Fibroblast of upper back skin (primary cell): ENCODE results near the gene CSNK1A1L.

Experiments
- DNase-seq: peaks from one replicate; pipeline ENCODE4 v3.0.0-alpha.2; 2013

Gene CSNK1A1L

DNA sequence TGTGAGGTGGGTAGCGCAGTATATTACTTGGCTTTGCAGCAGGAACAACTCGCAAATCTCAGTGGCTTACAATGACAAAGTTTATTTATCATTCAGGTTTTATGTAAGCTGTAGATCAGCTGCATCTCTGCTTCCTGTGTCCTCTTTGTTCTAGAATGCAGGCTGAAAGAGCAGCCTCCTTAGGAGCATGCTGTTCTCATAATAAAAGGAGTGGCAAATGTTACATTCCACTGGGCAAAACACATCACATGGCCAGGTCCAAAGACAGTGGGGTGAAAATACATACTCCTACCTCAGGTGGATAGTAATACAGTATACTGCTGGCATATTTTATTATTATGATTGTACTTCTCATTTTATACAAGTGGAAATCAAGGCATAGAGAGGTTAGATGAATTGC is 1.2 kb upstream of the CSNK1A1L start:
- DNase-seq: no peak

DNA sequence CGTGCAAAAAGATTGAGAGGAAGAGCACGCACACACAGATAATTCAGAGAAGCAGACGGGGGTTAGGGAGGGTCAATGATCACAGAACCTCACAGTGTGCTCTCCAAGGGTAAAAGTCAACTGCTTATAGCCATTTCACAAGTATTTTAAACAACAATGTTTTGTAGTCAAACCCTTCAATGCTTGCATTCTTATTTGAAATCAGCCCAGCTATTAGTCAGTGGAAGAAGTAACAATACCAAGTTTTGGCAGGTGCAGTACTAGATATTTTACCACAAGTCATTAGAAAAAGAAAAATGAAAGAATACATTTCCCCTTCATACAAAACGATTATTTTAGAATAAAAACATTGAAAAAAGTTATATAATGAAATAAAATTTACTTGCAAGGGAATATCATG is 2.6 kb downstream of the CSNK1A1L start:
- peak; percentile 38 for DNase-seq

DNA sequence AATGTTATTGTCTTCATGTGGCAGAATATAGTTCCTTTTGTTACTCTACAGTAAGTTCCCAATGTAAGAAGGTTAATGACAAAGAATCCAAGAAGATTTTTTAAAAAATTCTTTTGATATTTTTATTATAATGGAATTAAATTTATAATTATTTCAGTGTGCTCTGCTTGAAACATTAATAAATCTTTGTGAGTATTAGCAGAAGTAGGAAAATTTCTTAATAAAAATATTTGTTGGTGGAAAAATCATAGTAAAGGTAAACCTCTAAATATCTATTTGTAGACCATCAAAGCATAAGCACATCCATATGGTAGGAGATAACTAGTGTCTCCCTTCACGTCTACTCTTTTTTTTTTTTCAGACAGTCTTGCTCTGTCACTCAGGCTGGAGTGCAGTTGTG is 4.3 kb downstream of the CSNK1A1L start:
- DNase-seq: no peak

DNA sequence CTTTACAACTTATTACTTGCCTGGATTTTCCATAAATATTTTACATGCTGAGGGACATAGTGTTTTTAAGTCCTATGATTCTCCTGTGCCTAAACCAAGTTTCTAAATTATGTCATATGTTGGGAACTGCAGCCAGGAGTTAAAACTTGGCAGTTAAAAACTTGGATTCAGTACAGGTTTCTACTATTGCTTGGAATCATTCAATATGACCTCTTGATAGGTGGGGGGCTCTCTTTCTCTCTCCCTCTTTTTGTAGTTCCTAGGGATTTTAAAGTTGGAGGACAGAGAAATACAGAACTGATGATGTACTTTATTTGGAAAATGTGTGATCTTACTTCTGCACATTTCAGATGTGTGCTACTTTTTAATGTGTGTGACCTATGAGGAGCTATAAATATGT is 4.7 kb downstream of the CSNK1A1L start:
- peak; percentile 26 for DNase-seq

DNA sequence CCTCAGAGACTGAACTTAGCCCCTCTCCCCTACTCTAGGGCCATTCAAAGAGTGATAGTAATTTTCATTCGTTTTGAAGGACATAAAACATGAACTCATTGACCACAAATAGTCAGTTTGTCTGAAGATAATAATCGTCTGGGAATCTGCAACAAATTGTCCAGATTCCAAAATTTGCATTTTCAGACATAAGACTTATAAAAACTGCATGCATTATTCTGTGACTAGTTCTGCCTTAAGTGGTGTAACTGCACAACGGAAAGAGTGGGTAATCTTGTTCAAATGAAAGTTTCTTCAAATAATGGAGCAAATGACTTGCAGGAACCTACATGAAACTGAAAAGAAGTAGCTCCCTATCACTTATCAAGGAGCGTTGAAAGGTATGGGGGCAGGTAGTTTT is 8.4 kb downstream of the CSNK1A1L start:
- DNase-seq: peak; percentile 85

DNA sequence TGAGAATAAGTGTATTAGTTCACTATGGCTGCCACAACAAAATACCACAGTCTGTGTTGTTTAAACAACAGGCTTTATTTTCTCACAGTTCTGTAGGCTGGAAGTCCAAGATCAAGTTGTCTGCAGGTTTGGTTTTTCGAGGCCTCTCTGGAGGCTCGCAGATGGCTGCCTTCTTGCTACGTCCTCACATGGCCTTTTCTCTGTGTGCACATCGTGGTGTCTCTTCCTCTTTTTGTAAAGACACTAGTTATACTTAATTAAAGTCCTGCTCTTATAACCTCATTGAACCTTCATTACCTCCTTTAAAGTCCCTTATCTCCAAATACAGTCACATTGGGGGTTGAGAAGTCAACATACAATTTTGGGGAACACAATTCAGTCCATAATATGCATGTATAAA is 10.6 kb downstream of the CSNK1A1L start:
- DNase-seq: no peak

DNA sequence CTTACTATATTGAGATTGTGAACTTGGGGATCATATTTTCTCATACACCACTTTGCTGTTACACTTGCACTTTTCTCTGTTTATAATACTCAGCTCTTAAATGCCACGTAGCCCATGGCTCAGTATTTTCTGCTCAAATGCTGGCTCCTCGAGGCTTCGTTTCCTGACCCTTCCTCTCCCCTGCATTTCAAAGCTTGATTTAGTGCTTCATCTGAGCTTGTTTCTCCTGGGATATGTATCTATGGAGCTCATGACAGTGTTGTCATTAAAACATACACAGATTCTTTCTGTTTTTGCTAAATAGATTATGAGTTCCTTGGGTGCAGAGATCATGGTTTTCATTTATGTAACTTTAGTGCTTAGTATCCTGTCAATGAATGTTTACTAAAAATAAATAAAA is 11.4 kb downstream of the CSNK1A1L start:
- DNase-seq: no peak

DNA sequence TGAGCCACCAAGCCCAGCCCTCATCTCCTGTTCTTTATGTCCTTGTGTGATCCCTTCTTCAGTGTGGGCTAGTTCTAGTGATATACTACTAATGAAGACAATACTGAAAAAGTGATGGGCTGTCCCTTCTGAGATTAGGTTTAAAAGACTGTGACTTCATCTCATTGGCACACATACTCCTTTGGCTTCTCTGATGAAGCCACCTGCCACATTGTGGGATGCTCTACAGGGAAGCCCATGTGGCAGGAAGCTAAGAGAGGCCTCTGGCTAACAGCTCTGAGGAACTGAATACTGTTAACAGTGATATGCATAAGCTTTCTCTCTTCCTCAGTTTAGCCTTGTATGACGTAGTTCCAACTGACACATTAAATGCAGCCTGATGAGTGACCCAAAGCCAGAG is 13.6 kb downstream of the CSNK1A1L start:
- DNase-seq: no peak

DNA sequence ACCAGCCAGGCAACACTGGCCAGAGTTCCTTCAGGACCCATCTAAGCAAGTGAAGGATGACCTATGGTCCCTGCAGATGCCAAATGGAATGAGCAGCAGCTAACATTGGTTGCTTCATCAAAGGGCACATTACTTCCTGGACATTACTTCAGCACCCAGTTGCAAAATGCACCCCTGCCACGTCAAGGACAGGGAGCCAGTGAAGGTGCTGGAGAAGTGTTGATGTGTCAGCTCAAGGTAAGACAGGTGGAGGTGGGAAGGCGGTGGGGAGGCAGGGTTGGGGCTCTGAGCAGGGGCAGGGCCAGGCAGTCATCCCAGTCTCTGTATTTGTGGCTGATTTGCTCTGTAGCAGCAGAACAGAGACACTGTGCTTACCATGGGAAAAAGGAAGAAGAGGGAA is 14.6 kb downstream of the CSNK1A1L start:
- DNase-seq: no peak

DNA sequence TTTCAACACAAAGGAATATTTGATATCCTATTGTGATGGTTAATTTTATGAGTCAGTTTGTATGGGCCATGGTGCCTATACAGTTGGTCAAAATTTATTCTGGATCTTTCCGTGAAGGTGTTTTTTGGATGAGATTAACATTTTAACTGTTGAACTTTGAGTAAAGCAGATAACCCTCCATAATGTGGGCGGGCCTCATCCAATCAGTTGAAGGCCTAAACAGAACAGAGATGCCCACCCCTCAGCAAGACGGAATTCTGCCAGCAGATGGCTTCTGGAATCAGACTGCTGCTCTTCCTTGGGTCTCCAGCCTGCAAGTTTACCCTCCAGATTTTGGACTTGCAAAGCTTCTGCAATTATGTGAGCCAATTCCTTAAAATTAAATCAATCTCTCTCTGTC is 16.0 kb downstream of the CSNK1A1L start:
- no peak for DNase-seq

DNA sequence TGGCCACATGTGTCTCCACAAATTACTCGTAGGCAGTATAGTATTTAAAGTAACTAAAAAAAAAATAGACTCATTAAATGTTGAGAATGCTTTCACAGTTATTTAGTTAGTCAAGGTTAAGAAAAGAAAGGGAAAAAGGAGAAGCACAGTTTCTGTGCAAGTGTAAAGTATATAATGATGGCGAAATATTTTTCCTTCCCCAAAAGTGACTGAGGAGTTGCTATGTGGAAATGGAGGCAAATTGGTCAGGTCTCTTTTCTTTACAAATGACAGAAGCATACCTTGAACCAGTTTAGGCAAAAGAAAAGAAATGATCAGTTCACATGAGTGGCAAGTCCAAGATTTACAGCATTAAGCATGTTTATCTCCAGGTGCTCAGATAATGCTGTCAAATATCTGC is 18.0 kb downstream of the CSNK1A1L start:
- no peak for DNase-seq

DNA sequence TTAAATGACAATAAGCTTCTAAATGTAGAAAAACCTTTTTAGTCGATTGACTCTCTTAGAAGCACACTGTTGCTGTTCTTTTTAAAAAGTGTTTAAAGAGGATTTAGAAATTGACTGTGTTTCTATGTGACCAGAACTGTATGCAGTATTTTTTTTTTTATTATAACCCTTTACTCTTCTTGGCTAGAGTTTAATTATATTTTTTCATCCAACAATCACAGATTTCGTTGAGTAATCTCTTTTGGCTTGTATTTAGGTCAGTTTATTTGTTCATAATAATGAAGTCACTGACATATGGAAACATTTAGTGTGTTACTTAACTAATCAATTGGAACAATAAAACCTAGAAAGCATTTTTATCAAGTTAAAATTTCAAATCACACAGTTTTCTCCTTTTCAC is 19.9 kb downstream of the CSNK1A1L start:
- no peak for DNase-seq

DNA sequence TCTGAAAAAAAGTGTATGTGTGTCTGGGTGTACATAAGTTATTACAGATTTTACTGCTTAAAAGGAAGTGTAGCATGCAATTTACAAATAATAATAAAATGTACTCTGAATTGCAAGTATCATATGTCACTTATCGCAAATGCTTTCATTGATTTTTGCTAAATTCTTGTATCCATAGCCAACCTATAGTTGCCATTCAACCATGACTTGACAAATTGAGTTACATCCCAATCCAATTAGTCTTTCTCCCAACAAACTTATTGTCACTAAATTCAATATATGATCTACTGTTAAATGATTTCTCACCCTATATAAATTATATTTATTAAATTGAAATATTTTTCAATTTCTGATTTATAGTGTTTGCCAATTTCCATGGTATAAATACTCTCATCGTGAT is 28.6 kb downstream of the CSNK1A1L start:
- no peak for DNase-seq

DNA sequence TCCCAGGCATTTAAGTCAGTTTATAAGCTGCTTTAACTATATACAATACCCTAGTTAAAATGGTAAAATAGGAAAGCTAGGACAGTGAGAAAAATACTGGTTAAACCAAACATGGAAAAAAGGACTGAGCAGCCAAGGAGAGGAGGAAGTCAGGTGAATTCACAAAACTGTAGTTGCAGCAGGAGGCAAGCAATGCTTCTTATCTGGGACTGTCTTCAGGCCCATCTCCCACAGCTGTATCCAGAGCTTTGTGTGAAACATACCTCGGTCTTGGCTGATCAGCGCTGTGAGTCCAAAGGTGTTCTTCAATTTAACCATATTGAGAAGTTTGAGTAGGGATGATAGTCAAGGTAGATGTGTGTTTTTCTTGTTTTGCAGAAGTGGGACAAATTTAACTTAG is 30.3 kb downstream of the CSNK1A1L start:
- no peak for DNase-seq

DNA sequence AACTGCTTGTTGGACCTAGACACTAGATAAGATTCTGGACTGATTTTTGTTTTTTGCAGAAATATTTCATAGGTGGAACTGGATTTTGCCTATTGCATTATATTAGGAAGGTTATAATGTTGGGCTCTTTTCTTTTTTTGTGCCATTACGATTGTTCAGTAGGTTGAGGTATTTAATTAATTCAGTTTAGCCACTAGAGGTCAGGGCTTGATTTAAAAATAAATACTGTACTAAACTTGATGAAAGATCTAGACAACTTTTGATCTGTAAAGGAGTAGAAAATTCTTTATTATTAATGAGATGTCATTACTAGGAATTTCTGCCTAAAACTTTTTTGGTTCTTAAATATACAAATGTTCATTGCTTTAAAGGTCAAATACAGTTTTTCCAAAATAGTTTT is 30.8 kb downstream of the CSNK1A1L start:
- DNase-seq: peak; percentile 64

DNA sequence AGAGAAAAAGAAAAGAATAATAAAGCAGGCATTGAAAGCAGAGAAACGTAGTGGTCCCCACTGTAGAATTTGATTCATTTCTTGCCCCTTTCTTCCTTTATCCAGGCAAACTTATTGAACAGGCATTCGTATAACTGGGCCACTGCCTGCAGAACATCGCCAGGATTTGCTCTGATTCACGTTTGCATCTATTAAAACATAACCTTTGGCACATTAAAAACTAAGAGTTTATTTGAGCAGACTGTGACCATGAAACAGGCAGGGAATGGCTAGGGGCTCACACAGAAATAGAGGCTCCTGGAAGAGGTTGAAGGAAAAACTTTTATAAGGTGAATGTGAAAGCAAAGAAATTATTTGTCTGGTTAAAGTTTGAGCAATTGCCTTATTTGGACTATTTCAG is 33.4 kb downstream of the CSNK1A1L start:
- DNase-seq: no peak

DNA sequence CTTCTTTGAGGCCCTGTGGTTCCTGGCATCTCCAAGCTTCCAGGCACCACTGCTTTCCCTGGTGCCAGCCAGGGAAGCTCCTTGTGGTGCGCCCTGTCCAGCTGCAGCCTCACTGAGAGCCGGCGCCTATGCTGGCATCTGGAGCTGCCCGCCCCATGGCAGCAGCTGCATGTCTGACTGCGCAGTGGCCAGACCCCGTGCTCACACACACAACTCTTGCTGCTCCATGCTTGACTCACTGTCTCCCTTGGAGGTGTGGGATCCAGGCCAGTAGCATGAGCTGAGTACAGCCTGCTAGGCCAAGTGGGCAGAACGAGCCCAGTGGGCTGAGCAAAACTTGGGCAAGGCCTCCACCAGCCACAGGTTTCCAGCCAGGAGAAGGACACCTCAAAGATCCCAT is 34.5 kb downstream of the CSNK1A1L start:
- peak; percentile 22 for DNase-seq

DNA sequence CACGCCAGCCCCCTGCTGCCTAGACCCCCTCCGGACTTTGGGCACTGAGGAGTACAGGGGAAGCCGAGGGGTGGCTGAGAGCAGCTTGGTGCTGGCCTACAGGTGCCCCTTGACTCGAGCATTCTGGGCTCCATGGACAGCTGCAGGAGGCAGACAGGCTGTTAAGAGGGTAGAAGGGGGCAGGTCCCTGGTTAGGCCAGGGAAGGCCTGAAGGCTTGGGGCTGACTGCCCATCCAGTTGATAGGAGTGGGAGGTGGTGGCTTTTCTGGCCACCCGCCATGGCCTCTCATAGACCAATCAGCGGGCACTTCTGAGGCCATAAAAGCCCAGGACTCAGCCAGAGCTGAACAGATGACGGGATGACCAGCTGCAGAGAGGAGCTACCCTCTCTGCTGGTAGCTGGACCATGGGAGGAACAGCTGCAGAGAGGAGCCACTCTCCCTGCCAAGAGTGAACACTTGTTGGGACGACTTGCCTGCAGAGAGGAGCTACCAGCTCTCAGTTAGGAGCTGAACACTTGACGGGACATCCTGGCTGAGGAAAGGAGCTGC is 35.2 kb downstream of the CSNK1A1L start:
- no peak for DNase-seq

DNA sequence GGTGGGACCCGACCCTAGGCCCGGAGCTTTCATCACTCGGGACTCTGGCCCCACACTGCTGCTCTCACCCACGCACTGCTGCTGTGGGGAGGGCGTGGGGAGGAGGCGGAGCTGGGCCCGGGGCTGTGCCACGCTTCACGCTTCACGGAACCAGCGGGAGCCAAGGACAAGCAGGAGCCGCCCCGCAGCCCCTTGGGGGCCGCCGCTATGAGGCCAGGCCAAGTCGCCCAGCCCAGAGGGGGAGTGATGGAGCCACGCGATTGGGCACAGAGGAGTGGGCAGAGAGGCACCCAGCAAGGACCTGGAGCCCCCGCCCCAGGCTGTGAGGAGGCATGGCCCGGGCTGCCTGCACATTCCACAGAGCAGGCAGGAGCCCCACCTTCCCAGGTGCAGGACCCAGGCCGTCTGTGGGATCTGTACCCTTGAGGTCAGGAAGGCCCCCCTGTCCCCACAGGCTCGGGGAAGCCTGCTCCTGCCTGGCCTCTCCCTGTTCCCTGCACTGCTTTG is 35.8 kb downstream of the CSNK1A1L start:
- no peak for DNase-seq

DNA sequence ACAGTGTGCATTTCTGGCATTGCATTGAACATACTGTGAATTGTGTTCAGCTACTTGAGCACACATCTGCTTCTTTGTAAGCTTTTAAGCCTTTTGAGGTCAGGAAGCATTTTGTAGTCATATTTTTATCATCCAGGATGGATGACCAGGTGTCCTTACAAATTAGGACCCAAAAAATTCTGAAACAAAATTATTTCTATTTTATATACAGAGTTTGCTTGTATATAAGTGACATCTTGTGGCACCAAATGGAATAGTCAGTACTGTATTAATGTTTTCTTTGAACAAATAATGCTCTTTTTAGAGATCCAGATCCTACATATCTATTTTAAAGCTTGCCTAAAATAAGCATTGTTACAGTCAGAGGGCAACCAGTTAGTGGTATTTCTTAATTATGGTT is 36.5 kb downstream of the CSNK1A1L start:
- DNase-seq: peak; percentile 13

DNA sequence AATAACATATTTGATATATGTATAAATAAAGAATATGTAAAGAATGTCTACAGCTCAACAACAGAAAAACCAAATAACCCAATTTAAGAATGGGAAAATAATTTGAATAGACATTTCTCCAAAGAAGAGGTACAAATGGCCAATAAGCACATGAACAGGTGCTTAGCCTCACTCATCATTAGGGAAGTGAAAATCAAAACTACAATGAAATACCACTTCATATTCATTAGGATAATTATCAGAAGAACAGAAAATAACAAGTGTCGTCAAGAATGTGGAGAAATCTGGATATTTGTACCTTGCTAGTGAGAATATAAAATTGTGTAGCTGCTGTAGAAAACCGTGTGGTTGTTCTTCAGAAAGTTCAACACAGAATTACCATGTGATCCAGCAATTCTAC is 37.6 kb downstream of the CSNK1A1L start:
- DNase-seq: no peak

DNA sequence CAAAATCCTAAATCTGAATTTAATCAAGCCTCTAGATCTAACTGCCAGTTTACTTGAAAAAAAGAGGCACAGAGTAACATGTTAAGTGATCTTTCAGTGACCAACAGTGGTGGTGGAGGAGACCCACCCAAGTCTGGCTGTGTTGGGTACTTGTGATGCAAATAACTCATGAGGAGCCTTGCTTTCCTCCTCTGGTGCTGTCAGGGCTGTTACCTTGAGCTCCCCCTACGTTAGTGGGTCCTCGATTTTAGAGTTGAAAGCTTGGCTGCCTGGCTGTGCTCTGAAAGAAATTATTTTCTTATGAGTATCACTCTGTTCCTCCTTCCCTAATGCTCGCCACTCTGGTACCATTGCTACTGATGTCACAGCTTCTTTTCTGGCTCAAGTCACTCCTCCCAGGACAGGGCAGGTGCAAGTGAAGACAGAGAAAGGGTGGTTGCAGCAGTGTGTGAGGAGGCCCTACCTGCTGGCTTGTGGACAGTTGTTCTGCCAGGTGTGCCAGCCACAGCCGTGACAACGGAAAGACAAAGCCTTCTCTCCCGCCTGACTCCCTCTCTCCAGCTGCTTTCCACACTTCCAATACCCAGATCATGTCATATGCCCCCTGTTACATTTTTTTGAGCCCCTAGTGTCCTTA is 39.5 kb downstream of the CSNK1A1L start:
- DNase-seq: no peak

DNA sequence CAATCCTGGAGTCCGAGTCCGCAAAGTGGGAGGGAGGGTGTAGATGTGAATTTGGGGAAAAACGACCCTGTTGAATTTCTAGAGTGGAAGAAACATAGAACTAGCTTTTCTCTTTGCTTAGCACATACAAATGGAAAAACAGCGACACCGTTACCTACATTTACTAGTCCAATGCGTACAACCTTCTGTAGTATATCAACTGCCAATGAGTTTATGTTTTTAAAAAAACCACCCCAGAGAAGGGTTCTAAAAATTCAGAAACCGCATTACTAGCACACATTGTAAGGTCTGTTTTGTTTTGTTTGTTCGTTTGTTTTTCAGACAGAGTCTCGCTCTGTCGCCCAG is 45.6 kb downstream of the CSNK1A1L start:
- DNase-seq: no peak

DNA sequence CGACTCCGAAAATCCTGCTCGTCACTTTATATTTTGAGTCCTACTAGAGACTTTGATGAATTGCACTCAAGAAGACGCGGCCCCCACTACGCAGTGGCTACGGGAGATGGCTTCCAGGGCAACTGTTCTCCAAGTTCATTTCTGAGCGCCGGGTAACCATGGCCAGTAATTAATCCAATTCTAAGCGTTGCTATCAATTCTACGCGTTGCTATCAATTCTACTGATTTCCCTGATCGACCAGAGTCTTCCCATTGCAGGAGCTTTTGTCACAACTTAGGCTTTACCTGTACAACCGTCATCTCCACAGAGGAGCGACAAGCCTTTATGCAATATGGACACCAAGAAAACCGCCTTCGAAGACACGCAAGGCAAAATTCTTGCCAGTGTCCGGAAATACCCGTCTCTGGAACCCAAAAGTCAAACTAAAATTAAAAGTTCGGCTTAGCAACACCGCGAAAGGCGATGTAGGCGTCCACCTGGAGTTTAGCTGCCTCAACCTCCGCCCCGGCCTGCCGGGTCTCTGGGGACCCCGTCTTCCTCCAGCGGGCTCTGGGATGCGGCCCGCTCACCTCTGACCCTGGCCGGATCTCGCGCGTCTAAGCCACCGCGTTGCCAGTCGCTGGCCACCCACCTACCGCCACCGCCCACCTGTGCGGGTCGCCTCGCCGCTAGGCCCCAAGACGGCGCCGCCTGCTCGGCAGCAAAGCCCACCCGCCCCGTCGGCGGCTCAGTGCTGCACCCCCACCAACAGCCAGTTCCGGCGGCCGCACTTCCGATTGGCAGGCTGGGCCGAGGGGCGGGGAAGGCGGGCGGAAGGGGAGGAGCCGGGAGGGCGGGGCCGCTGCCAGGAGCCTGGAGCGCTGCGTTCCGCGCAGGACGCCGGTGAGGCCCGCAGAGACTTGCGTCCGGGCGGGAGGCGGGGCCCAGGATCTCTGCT is 46.3 kb downstream of the CSNK1A1L start, which contains the start of gene SUPT20H:
TSS of gene SUPT20H (minus strand) at position 779 of the 938 bp plus-strand sequence. CDS start 8,198 bp downstream, outside the sequence.
- DNase-seq: peak; percentile 91
